Smooth muscle cell (in vitro differentiated cells): ENCODE results near the gene CCT5. TPM values are rescaled to one million over a fixed set of nuclear protein-coding genes. Genes with fewer than 3 reads are reported as not detected.

Source experiments
- DNase-seq: peaks from one replicate; lab custom pipeline; 2025; ENCODE audit not compliant: unreplicated experiment; lab: John Stamatoyannopoulos, UW
- H2AFZ ChIP-seq: fragments of 200-600 bp; sonication (generic); 2 replicates; pipeline ENCODE4 v1.6.0; 2016; ENCODE audit warnings: antibody characterized with exemption, low read depth, mild to moderate bottlenecking
- H3F3A ChIP-seq: fragments of 200-600 bp; sonication (generic); 2 replicates; pipeline ENCODE4 v1.6.0; 2017; ENCODE audit warnings: antibody characterized with exemption, low read depth
- H3K27ac ChIP-seq: fragments of 200-600 bp; sonication (generic); 2 replicates; pipeline ENCODE4 v1.5.1; 2016; ENCODE audit warnings: low read depth, mild to moderate bottlenecking
- H3K27me3 ChIP-seq: fragments of 200-600 bp; sonication (generic); 2 replicates; pipeline ENCODE4 v1.6.1; 2016; ENCODE audit warnings: low read depth, mild to moderate bottlenecking
- H3K36me3 ChIP-seq: fragments of 200-600 bp; sonication (generic); 2 replicates; pipeline ENCODE4 v1.5.1; 2016; ENCODE audit warnings: low read depth
- H3K4me1 ChIP-seq: fragments of 200-600 bp; sonication (generic); 2 replicates; pipeline ENCODE4 v1.5.1; 2016; ENCODE audit warnings: low read depth
- H3K4me2 ChIP-seq: fragments of 200-600 bp; sonication (generic); 2 replicates; pipeline ENCODE4 v1.6.0; 2016; ENCODE audit warnings: mild to moderate bottlenecking
- H3K4me3 ChIP-seq: fragments of 200-600 bp; sonication (generic); 2 replicates; pipeline ENCODE4 v1.5.1; 2016; ENCODE audit warnings: mild to moderate bottlenecking
- H3K79me2 ChIP-seq: fragments of 200-600 bp; sonication (generic); 2 replicates; pipeline ENCODE4 v1.6.0; 2016; ENCODE audit warnings: low read depth, mild to moderate bottlenecking
- H3K9ac ChIP-seq: fragments of 200-600 bp; sonication (generic); 2 replicates; pipeline ENCODE4 v1.6.0; 2016; ENCODE audit warnings: low read depth
- H3K9me3 ChIP-seq: fragments of 200-600 bp; sonication (generic); replicated peaks from 2 replicates; pipeline ENCODE4 v1.5.1; 2016; ENCODE audit warnings: low read depth
- H4K20me1 ChIP-seq: fragments of 200-600 bp; sonication (generic); 2 replicates; pipeline ENCODE4 v1.6.0; 2016; ENCODE audit warnings: low read depth
- WGBS: methylation state at CpG from one replicate; pipeline ENCODE4 v1.1.7; 2016; ENCODE audit warnings: low lambda C conversion rate; 5-methylcytosine and 5-hydroxymethylcytosine counted together
- polyA plus RNA-seq: library from polyadenylated mRNA; unstranded; fragments of >200 nt; fragmentation: Nextera tagmentation; extraction: Ambion mirVana; gene quantifications from 2 replicates; pipeline ENCODE4 v1.2.1, GENCODE V29; 2016
- total RNA-seq: library from RNA; depleted of rRNA; stranded (reverse); fragments of >200 nt; gene quantifications from 2 replicates; pipeline ENCODE4 v1.2.3, GENCODE V29; 2014
- TF ChIP-seq, protein P1 (sequence below): fragments of 200-600 bp; sonication (generic); IDR thresholded peaks from 2 replicates; pipeline ENCODE4 v1.5.1; 2017; ENCODE audit warnings: borderline replicate concordance, mild to moderate bottlenecking, antibody characterized with exemption; ENCODE audit not compliant: insufficient read depth, poor library complexity, severe bottlenecking

CCT5 gene
- total and polyA plus RNA-seq, 2 experiments from 2014 or later: 146 to 198 TPM

DNA sequence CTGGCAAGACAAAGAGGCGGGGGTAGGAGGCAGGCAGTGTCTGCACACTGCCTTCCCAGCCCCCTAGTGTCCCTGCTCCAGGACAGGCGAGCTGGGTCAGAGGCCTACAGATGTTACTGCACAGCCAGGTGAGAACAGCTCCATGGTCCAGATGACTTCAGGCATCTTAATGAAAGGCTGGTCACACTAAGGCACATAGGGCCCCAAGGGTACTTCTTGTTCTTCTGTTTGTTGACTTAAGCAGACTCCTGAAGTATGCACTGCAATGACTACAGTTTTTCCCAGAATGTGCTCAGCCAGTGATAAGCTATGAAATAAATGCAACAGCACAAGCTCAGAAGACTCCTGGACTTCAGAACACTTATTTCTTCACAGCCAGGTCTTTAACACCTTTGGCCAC lies 27.8 kb upstream of the CCT5 start:
- Histone ChIP-seq H3K4me3 (no peak overlapping the region), H2AFZ (no peak overlapping the region), H3K9ac (no peak overlapping the region), H3F3A (no peaks in the 10 kb centered on the region), H3K27ac (no peak overlapping the region), H3K27me3 (no peaks in the 10 kb centered on the region), H3K9me3 (no peaks in the 10 kb centered on the region), H3K79me2 (no peaks in the 10 kb centered on the region), H4K20me1 (no peaks in the 10 kb centered on the region), H3K36me3 (no peaks in the 10 kb centered on the region), H3K4me1 (no peaks in the 10 kb centered on the region), H3K4me2 (no peak overlapping the region)
- WGBS: 100% methylated on average over 2 of the region's 2 CpGs
- TF ChIP-seq, protein P1, sequence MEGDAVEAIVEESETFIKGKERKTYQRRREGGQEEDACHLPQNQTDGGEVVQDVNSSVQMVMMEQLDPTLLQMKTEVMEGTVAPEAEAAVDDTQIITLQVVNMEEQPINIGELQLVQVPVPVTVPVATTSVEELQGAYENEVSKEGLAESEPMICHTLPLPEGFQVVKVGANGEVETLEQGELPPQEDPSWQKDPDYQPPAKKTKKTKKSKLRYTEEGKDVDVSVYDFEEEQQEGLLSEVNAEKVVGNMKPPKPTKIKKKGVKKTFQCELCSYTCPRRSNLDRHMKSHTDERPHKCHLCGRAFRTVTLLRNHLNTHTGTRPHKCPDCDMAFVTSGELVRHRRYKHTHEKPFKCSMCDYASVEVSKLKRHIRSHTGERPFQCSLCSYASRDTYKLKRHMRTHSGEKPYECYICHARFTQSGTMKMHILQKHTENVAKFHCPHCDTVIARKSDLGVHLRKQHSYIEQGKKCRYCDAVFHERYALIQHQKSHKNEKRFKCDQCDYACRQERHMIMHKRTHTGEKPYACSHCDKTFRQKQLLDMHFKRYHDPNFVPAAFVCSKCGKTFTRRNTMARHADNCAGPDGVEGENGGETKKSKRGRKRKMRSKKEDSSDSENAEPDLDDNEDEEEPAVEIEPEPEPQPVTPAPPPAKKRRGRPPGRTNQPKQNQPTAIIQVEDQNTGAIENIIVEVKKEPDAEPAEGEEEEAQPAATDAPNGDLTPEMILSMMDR: no peak
- no peak for DNase-seq

DNA sequence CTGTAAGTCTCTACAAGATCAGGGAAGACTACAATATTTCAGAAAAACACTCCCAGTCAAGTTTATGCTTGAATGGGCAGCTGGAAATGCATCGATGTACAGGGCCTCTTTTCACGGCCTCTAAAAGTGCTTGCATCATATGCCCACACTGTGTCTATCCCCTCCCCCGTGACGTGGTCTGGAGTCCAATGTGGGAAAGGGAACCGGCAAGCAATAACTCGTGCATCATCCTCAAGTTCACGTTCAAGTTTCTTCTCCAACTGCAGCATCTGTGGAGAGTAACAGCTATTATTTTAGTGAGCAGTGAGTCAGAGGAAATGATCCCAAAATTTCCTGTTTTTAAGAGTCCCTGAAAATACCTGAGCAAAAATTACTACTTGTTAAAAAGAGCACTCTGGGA lies 22.7 kb upstream of the CCT5 start:
- DNase-seq: no peak
- Histone ChIP-seq H3K36me3 (no peaks in the 10 kb centered on the region), H3K4me1 (no peaks in the 10 kb centered on the region), H3K79me2 (no peaks in the 10 kb centered on the region), H3K4me2 (no peak overlapping the region), H3K9ac (no peak overlapping the region), H3K27ac (no peak overlapping the region), H3F3A (no peaks in the 10 kb centered on the region), H3K9me3 (no peaks in the 10 kb centered on the region), H2AFZ (no peak overlapping the region), H3K4me3 (no peak overlapping the region), H3K27me3 (no peaks in the 10 kb centered on the region), H4K20me1 (no peaks in the 10 kb centered on the region)
- TF ChIP-seq, protein P1: no peak
- 82% methylated on average over 7 of the region's 7 CpGs for WGBS

DNA sequence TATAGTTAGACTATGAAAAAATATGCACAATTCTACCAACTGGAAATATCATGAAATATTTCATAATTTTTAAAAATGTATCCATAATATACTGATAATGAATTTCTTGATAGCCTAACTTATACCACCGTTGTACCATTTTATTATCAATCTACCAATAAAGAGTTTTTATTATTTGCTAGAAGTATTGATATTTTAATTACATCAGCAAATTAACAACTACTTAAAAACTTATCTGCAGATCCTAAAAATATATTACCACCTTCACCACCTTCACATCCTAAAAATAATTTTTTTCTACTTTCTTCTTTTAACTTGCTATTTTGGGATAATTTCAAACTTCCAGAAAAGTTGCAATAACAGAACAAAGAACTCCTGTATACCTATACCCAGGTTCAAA lies 21.8 kb upstream of the CCT5 start:
- Histone ChIP-seq H3K36me3 (no peaks in the 10 kb centered on the region), H2AFZ (no peak overlapping the region), H3K27me3 (no peaks in the 10 kb centered on the region), H3F3A (no peaks in the 10 kb centered on the region), H3K27ac (no peak overlapping the region), H4K20me1 (no peaks in the 10 kb centered on the region), H3K79me2 (no peaks in the 10 kb centered on the region), H3K4me2 (no peak overlapping the region), H3K4me3 (no peak overlapping the region), H3K4me1 (no peaks in the 10 kb centered on the region), H3K9me3 (no peaks in the 10 kb centered on the region), H3K9ac (no peak overlapping the region)
- TF ChIP-seq, protein P1: no peak
- WGBS: 100% methylated on average over 1 of the region's 1 CpG
- no peak for DNase-seq

DNA sequence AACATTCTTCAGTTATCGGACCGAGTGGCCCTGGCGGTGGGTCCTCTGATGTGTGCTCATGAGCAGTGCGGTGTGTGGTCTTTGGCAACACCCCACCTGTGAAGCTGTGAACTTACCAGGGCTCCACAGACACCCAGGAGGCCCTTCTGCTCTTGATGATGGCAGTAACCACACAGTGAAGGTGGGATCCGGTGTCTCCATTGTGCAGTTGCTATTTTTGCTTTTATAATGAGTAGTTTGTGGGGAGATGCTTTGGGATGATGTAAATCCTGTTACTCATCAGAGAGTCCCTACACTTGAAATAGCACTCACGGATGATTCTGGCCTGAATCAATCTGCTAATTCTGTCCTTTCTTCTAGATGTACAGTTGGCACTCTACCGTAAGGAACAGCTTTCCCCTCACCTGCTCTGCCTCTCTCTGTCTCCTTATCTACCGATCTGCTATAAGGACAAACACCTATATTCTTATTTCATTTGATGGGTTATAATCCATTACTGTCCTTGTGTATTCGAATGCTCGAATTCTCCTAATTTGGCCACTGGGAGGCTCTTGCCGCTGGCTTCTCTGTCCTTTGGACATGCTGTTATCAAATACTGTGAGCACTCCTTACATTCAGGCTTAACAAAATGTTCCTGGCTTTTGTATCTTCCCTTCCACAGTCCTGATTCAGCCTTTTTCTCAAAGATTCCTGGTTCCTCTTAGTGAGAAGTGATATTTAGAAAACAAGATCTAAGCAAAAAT lies 20.6 kb upstream of the CCT5 start:
- H3K9me3 ChIP-seq: no peaks in the 10 kb centered on the region
- H3K27ac ChIP-seq: peak overlapping the region; percentile 52
- H3K4me2 ChIP-seq: no peak overlapping the region
- WGBS: 84% methylated on average over 11 of the region's 11 CpGs
- TF ChIP-seq, protein P1: no peak
- H3K27me3 ChIP-seq: no peaks in the 10 kb centered on the region
- no peaks in the 10 kb centered on the region for H3K4me1 ChIP-seq
- no peak overlapping the region for H3K9ac ChIP-seq
- no peaks in the 10 kb centered on the region for H3K79me2 ChIP-seq
- no peak for DNase-seq
- H3K4me3 ChIP-seq: no peak overlapping the region
- H3K36me3 ChIP-seq: no peaks in the 10 kb centered on the region
- no peak overlapping the region for H2AFZ ChIP-seq
- H3F3A ChIP-seq: no peaks in the 10 kb centered on the region
- no peaks in the 10 kb centered on the region for H4K20me1 ChIP-seq
